ENCODE measurements around the gene POU4F2.

DNA sequence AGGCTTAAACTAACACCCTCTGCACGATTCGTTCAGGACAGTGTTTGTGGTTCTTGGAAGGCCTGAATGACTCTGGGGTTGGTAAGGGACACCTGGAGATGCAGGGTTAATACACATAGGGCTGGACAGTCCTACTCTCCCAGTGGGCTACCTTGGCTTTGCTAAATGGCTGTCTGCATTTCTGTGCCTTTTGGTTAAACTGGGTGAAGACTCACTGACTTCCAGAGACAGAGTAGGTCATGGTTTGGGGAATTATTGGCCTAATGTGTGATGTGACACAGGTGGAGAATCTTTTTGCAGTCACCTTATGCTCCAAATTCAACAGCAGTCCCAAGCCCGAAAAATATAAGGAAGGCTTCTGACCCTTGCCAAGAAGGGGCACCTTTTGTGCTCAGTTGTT, 10.5 kb downstream of the POU4F2 start:
- no peak for TF ChIP-seq ZNF423 (CRISPR knock-in tag; IDR thresholded peaks at IDR 0.05)
- TF ChIP-seq, protein P1, sequence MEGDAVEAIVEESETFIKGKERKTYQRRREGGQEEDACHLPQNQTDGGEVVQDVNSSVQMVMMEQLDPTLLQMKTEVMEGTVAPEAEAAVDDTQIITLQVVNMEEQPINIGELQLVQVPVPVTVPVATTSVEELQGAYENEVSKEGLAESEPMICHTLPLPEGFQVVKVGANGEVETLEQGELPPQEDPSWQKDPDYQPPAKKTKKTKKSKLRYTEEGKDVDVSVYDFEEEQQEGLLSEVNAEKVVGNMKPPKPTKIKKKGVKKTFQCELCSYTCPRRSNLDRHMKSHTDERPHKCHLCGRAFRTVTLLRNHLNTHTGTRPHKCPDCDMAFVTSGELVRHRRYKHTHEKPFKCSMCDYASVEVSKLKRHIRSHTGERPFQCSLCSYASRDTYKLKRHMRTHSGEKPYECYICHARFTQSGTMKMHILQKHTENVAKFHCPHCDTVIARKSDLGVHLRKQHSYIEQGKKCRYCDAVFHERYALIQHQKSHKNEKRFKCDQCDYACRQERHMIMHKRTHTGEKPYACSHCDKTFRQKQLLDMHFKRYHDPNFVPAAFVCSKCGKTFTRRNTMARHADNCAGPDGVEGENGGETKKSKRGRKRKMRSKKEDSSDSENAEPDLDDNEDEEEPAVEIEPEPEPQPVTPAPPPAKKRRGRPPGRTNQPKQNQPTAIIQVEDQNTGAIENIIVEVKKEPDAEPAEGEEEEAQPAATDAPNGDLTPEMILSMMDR (IDR thresholded peaks at IDR 0.05), result no peak
